K562 (cell line): ENCODE results near the gene EZH1. TPM values are rescaled to one million over a fixed set of nuclear protein-coding genes. Genes with fewer than 3 reads are reported as not detected.

ENCODE experiments used
- ATAC-seq: fragments of 200-7000 bp; cut with Tn5 transposase; 3 replicates; pipeline ENCODE4 v1.9.1; 2020; ENCODE audit warnings: moderate library complexity
- BruUV-seq: library from RNA; stranded (reverse); fragments of 400-500 nt; replicated peaks from 2 replicates; lab custom pipeline; 2021; lab: Mats Ljungman, UMichigan
- CTCF ChIA-PET: fragments of 300-600 bp; formaldehyde crosslinking; extraction: SDS; loops from one replicate; lab custom pipeline; 2021; ENCODE audit warnings: low intra/inter-chr PET ratio; lab: Yijun Ruan, JAX
- POLR2A ChIA-PET: fragments of 300-600, 350-650 bp; sonication (Branson Sonifier 250); formaldehyde crosslinking; extraction: SDS; loops from one replicate; lab custom pipeline; 2021; ENCODE audit warnings: antibody characterized with exemption, inconsistent platforms; lab: Yijun Ruan, JAX
- DNase-seq, 4 experiments: peaks; one replicate each; pipeline versions ENCODE4 v3.0.0 to v3.0.0-alpha.2; 2011 to 2018; ENCODE audit warnings: low spot score in 3 of 4, mixed read lengths in 3 of 4; ENCODE audit errors: extremely low read depth in 1 of 4
- FAIRE-seq: peaks from 2 replicates; lab custom pipeline; 2011; peaks lifted over from hg19 to GRCh38; lab: Jason Lieb, UNC
- H2AFZ ChIP-seq: 2 replicates; pipeline ENCODE4 v1.6.0; 2011; ENCODE audit warnings: low read depth, low read length, control low read depth, inconsistent platforms
- H3K27ac ChIP-seq: fragments of 200-600 bp; 3 replicates; pipeline ENCODE4 v1.8.0; 2011; ENCODE audit warnings: low read depth, mild to moderate bottlenecking, control low read depth, inconsistent platforms, low read length, moderate library complexity, mixed read lengths; ENCODE audit errors: extremely low read depth
- H3K27me3 ChIP-seq, 2 experiments: fragments of 300-600 bp in 1 of 2; 2 replicates in 1 of 2; 3 replicates in 1 of 2; pipeline versions ENCODE4 v1.6.0 to v1.8.0; 2011; ENCODE audit warnings: inconsistent platforms in 2 of 2, low read length in 2 of 2, mild to moderate bottlenecking in 1 of 2, mixed read lengths in 1 of 2, moderate library complexity in 1 of 2; ENCODE audit not compliant: control insufficient read depth in 2 of 2, insufficient read depth in 2 of 2
- H3K36me3 ChIP-seq: fragments of 300-600 bp; 3 replicates; pipeline ENCODE4 v1.8.0; 2011; ENCODE audit warnings: mild to moderate bottlenecking, low read length, inconsistent platforms; ENCODE audit not compliant: control insufficient read depth, insufficient read depth
- H3K4me1 ChIP-seq, 2 experiments: fragments of 200-600 bp in 1 of 2; replicated peaks in 1 of 2; 2 replicates in 1 of 2; 3 replicates in 1 of 2; pipeline versions ENCODE4 v1.5.1 to v1.8.0; 2011; ENCODE audit warnings: inconsistent platforms in 2 of 2, low read length in 2 of 2, mild to moderate bottlenecking in 1 of 2, mixed read lengths in 1 of 2, moderate library complexity in 1 of 2; ENCODE audit not compliant: control insufficient read depth in 2 of 2, insufficient read depth in 2 of 2
- H3K4me2 ChIP-seq: 2 replicates; pipeline ENCODE4 v1.6.1; 2011; ENCODE audit warnings: low read length, control low read depth, inconsistent platforms, mixed read lengths; ENCODE audit not compliant: insufficient read depth
- H3K4me3 ChIP-seq: fragments of 200-600 bp; sonication (generic), shearing (Covaris generic); 2 replicates; pipeline ENCODE4 v1.5.1; 2016; ENCODE audit warnings: control low read depth, inconsistent platforms
- H3K79me2 ChIP-seq: fragments of 200-600 bp; 3 replicates; pipeline ENCODE4 v1.8.0; 2011; ENCODE audit warnings: low read length, inconsistent platforms; ENCODE audit not compliant: control insufficient read depth, insufficient read depth
- H3K9ac ChIP-seq, 2 experiments: 2 replicates each; pipeline versions ENCODE4 v1.6.0 to v1.6.1; 2011; ENCODE audit warnings: low read depth in 2 of 2, low read length in 2 of 2, control low read depth in 1 of 2, inconsistent platforms in 1 of 2, mild to moderate bottlenecking in 1 of 2, mixed read lengths in 1 of 2; ENCODE audit not compliant: insufficient read depth in 1 of 2
- H3K9me1 ChIP-seq: one replicate; pipeline ENCODE4 v1.6.0; 2011; ENCODE audit warnings: inconsistent platforms, mild to moderate bottlenecking, low read length, moderate library complexity; ENCODE audit not compliant: control insufficient read depth, insufficient read depth
- H3K9me3 ChIP-seq: replicated peaks from 2 replicates; pipeline ENCODE4 v1.5.1; 2011; ENCODE audit warnings: low read depth, low read length, inconsistent platforms; ENCODE audit not compliant: control insufficient read depth, insufficient read depth
- H4K20me1 ChIP-seq: replicated peaks from 2 replicates; pipeline ENCODE4 v1.6.1; 2011; ENCODE audit warnings: low read length, inconsistent platforms, mixed read lengths; ENCODE audit not compliant: control insufficient read depth, insufficient read depth
- FOXJ2 ChIP-seq: fragments of 200-800 bp; sonication (Bioruptor generic); IDR thresholded peaks from 2 replicates; pipeline ENCODE4 v1.6.1; 2016; ENCODE audit warnings: missing genetic modification characterization, missing compliant biosample characterization
- HNRNPL ChIP-seq: fragments of 200-400 bp; formaldehyde crosslinking; IDR thresholded peaks from 2 replicates; pipeline ENCODE4 v1.6.1; 2017; ENCODE audit warnings: low read depth, mild to moderate bottlenecking, low read length
- WGBS: fragments of 100-300 bp; shearing (Covaris generic); methylation state at CpG from one replicate; pipeline ENCODE4 v1.1.6; 2016; ENCODE audit warnings: low coverage, mixed read lengths; ENCODE audit not compliant: insufficient coverage; ENCODE audit errors: missing lambda C conversion rate; 5-methylcytosine and 5-hydroxymethylcytosine counted together
- in situ Hi-C: fragments of 300-500 bp; cut with MboI; formaldehyde crosslinking; loops from 4 replicates; pipeline ENCODE4 v1.15.0; 2018; ENCODE audit warnings: inconsistent platforms, mixed read lengths
- intact Hi-C: fragments of 100-400 bp; cut with micrococcal nuclease; formaldehyde crosslinking; loops from 2 replicates; pipeline ENCODE4 v1.14.2; 2022
- polyA plus RNA-seq, 8 experiments: library from polyadenylated mRNA; depleted of rRNA in 4 of 8; stranded (reverse) in 5 of 8; unstranded in 3 of 8; fragments of >200 nt; fragmentation: Nextera tagmentation in 2 of 8; fragmentation: Illumina TruSeq in 1 of 8; extraction: Ambion mirVana in 2 of 8; extraction: Trizol in 1 of 8; gene quantifications; 2 replicates each; pipeline versions ENCODE4 v1.2.1 to v1.2.3, GENCODE V29; 2011 to 2014; ENCODE audit warnings: inconsistent platforms in 1 of 8, missing spikeins in 1 of 8
- total RNA-seq, 7 experiments: library from RNA; depleted of rRNA in 6 of 7; stranded (reverse); fragments of >200 nt in 6 of 7; fragmentation: Illumina TruSeq in 2 of 7; extraction: Trizol in 2 of 7; gene quantifications; 2 replicates each; pipeline versions ENCODE4 v1.2.1 to v1.2.3, GENCODE V29; 2011 to 2021; ENCODE audit warnings: low replicate concordance in 1 of 7

EZH1 gene
- total and polyA plus RNA-seq, 9 of the 15 experiments (the other 6 are each of a cell fraction or from before 2014, with no cell fraction given), result 8.6 to 40.8 (median 22.9) TPM

GRCh38 chr17:42659079-42659931, 85.5 kb downstream of the EZH1 start, which contains the start of gene TUBG2:
TUBG2 (plus strand) TSS chr17:42659284; CDS start chr17:42659504, 220 bp downstream.
- H3K4me3 ChIP-seq, result no peak within 1 kb of the TSS
- intact Hi-C loops, result no loop called here
- TF ChIP-seq HNRNPL (0 out of 2 replicates have a peak, but pooled peaks have one; percentile 25), FOXJ2 (tag) (no peak)
- CTCF ChIA-PET, result no interaction called here
- WGBS, result 91% methylated on average over 28 of the region's 59 CpGs
- no peaks in the 10 kb centered on the region for H3K9me3 ChIP-seq
- BruUV-seq, result no TSS peak
- no peak within 1 kb of the TSS for H3K27ac ChIP-seq
- no peaks in the 10 kb centered on the region for H3K79me2 ChIP-seq
- no peaks in the 10 kb centered on the region for H3K27me3 ChIP-seq
- no peak for ATAC-seq
- FAIRE-seq, result no peak
- POLR2A ChIA-PET, result interaction anchor here (1.1 kb wide), 1 partner anchor 17 kb away, joined by 4 read pairs; the partner anchor contains the start of gene PLEKHH3
- H2AFZ ChIP-seq, result no peak within 1 kb of the TSS
- H3K4me2 ChIP-seq, result no peak within 1 kb of the TSS
- no peaks in the 10 kb centered on the region for H4K20me1 ChIP-seq
- DNase-seq, result no peak
- in situ Hi-C loops, result no loop called here
- H3K4me1 ChIP-seq, result peaks cover 14 to 18% of the 10 kb centered on the region in 2 experiments
- H3K9ac ChIP-seq, result peak within 1 kb of the TSS in 1 of 2 experiments; percentile 32; a peak in 1 of 4 replicates
- no peaks in the 10 kb centered on the region for H3K9me1 ChIP-seq
- H3K36me3 ChIP-seq, result no peaks in the 10 kb centered on the region
